ENCODE data around the gene SRP54. TPM values are rescaled to one million over a fixed set of nuclear protein-coding genes. Genes with fewer than 3 reads are reported as not detected.

Gene SRP54
- total RNA-seq, 1 donor from 2014 or later: 87.1 TPM

DNA sequence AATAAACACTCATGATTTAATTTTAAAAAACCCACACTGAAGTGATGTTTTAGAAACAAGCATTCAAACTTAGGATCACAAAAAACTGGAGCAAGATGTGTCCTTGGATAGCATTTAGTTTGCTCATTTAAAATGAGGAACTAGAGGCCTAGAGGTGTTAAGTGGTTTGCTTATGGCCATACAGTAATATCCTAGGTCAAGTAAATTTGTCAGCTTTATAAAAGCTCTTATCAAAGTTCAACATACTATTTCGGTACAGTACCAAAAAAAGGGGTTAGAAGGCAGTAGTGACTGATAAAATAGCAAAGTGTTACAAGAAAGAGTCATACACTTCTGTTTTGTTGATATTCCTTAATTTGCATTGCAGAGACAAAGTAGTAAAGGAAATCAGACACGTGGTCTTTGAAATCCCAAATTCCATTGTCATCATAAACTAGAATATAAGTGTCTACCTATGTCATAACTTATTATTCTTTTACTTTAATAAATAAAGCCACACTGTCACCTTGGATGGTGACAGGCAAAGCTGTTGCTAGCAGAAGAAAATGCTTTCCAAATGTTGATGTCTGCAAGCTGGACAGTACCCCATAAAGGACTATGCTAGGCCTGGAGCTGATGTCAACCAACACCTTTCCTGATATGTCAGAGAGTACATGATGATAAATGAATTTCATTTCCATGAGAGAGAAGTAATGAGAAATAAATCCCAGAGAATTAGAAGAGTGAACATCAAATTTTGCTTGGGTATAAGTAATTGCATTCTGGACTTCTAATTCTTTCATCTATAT is 17.6 kb upstream of the SRP54 start:
- Histone ChIP-seq H3K27me3 (ENCODE audit: control insufficient read depth, insufficient read depth, low read length) (no peaks in the 10 kb centered on the region), H3K36me3 (ENCODE audit: control insufficient read depth, insufficient read depth, low read length) (peaks cover 1% of the 10 kb centered on the region), H3K4me3 (ENCODE audit: low read depth, low read length) (no peak overlapping the region)
- TF ChIP-seq, protein P1, sequence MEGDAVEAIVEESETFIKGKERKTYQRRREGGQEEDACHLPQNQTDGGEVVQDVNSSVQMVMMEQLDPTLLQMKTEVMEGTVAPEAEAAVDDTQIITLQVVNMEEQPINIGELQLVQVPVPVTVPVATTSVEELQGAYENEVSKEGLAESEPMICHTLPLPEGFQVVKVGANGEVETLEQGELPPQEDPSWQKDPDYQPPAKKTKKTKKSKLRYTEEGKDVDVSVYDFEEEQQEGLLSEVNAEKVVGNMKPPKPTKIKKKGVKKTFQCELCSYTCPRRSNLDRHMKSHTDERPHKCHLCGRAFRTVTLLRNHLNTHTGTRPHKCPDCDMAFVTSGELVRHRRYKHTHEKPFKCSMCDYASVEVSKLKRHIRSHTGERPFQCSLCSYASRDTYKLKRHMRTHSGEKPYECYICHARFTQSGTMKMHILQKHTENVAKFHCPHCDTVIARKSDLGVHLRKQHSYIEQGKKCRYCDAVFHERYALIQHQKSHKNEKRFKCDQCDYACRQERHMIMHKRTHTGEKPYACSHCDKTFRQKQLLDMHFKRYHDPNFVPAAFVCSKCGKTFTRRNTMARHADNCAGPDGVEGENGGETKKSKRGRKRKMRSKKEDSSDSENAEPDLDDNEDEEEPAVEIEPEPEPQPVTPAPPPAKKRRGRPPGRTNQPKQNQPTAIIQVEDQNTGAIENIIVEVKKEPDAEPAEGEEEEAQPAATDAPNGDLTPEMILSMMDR (IDR thresholded peaks at IDR 0.05; ENCODE audit: insufficient read depth, low read length, severe bottlenecking): no peak
- DNase-seq (ENCODE audit: low read depth) (no peak), FAIRE-seq (no peak)

DNA sequence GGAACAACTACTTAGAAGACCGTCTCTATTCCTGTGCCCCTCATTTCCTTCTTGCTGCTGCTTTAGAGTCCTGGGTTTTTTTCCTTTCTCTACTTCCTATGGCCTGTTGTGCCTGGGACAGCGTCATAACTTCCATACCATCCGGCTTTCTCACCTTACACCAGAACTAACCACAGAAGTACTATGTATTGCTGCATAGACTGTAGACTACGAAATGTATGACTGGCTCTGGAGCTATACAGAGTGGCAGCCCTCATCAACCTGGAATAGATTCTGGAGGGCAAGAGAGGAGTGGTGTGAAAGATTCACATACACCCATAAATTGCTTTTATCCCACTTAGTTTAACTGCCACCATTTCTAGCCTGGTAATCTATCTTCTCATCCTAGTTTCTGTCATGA is 16.9 kb upstream of the SRP54 start:
- peaks cover 1% of the 10 kb centered on the region for H3K36me3 ChIP-seq (ENCODE audit: control insufficient read depth, insufficient read depth, low read length)
- FAIRE-seq: no peak
- no peak overlapping the region for H3K4me3 ChIP-seq (ENCODE audit: low read depth, low read length)
- TF ChIP-seq, protein P1 (IDR thresholded peaks at IDR 0.05; ENCODE audit: insufficient read depth, low read length, severe bottlenecking): no peak
- DNase-seq (ENCODE audit: low read depth): no peak
- H3K27me3 ChIP-seq (ENCODE audit: control insufficient read depth, insufficient read depth, low read length): no peaks in the 10 kb centered on the region

DNA sequence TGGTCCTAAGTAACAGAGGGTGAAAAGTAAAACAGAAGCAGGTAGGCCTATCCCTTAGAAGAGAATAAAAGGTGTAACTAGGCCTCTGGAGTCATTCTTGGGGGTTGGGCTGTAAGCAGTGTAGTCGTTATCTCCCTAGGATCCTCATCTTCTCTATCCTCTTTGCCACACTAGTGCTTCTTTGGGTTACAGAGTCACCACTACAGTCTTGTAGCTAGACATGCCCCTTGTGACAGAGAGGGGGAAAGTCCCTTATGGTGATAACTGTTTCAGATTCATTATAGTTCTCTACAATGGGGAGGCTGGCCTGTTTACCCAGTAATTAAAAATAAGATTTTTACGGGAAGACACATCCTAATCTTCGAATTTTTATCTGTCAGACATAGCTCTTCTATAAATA is 16.4 kb upstream of the SRP54 start:
- FAIRE-seq: no peak

DNA sequence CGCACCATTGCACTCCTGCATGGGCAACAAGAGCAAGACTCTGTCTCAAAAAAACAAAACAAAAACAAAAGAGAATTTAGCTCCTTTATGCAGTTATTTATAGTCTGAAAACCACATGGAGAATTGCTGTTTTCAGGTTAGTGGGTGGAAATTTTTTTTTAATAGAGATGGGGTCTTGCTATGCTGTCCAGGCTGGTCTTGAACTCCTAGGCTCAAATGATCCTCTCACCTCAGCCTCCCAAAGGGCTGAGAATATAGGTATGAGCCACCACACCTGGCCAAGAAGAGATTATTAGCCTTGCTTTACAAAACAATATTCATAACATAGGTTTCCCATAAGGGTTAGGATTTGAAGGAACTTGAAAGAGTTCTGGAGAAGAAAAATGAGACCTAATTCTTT is 12.1 kb upstream of the SRP54 start:
- TF ChIP-seq, protein P1 (IDR thresholded peaks at IDR 0.05; ENCODE audit: insufficient read depth, low read length, severe bottlenecking): no peak
- FAIRE-seq (no peak), DNase-seq (ENCODE audit: low read depth) (no peak)
- Histone ChIP-seq H3K27me3 (ENCODE audit: control insufficient read depth, insufficient read depth, low read length) (no peaks in the 10 kb centered on the region), H3K36me3 (ENCODE audit: control insufficient read depth, insufficient read depth, low read length) (peaks cover 1% of the 10 kb centered on the region), H3K4me3 (ENCODE audit: low read depth, low read length) (no peak overlapping the region)

More for the DNA sequence above, 16.4 kb upstream of the SRP54 start:
- no peak overlapping the region for H3K4me3 ChIP-seq (ENCODE audit: low read depth, low read length)
- TF ChIP-seq, protein P1 (IDR thresholded peaks at IDR 0.05; ENCODE audit: insufficient read depth, low read length, severe bottlenecking): no peak
- no peaks in the 10 kb centered on the region for H3K27me3 ChIP-seq (ENCODE audit: control insufficient read depth, insufficient read depth, low read length)
- no peak for DNase-seq (ENCODE audit: low read depth)
- H3K36me3 ChIP-seq (ENCODE audit: control insufficient read depth, insufficient read depth, low read length): peaks cover 1% of the 10 kb centered on the region

DNA sequence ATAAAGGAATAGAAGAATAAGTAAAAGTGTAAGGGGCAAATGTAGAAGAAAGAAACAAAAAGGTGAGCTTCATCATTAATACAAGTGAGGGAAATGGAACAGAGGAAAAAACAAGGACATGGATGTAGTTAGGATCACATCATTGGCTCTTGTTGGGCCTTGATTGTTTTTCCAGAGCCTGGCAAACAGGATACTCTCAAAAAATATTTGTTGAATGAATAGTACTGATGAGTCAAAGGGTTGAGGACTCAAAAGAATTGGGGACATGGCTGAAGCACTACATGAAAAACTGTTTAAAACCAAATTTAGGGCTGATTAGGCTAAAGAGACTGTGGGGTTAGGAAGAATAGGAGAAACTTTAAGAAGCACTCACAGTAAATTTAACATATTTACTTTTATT is 11.4 kb upstream of the SRP54 start:
- TF ChIP-seq, protein P1 (IDR thresholded peaks at IDR 0.05; ENCODE audit: insufficient read depth, low read length, severe bottlenecking): no peak
- no peak overlapping the region for H3K4me3 ChIP-seq (ENCODE audit: low read depth, low read length)
- H3K27me3 ChIP-seq (ENCODE audit: control insufficient read depth, insufficient read depth, low read length): no peaks in the 10 kb centered on the region
- peaks cover 1% of the 10 kb centered on the region for H3K36me3 ChIP-seq (ENCODE audit: control insufficient read depth, insufficient read depth, low read length)
- FAIRE-seq (no peak), DNase-seq (ENCODE audit: low read depth) (peak; percentile 63)

DNA sequence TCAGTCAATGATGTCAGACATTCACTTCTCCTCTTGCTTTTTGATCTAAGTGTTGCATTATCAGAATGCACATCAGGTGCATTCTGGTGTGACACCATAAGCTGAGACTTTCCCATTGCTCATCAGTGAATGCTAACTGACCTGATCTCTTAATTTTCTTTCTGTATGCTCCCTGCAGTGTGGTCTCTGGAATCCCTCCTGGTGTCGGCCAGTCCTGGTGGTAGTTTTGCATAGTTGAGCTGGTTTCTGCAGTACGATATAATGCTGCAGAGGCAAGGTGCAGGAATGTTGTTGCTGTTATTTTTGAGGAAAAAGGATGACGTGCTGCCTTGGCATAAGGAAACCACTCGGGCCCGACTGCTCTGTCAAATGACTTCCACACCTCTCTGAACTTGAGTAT is 11.0 kb upstream of the SRP54 start:
- TF ChIP-seq, protein P1 (IDR thresholded peaks at IDR 0.05; ENCODE audit: insufficient read depth, low read length, severe bottlenecking): no peak
- no peak for FAIRE-seq
- H3K27me3 ChIP-seq (ENCODE audit: control insufficient read depth, insufficient read depth, low read length): no peaks in the 10 kb centered on the region
- H3K36me3 ChIP-seq (ENCODE audit: control insufficient read depth, insufficient read depth, low read length): peaks cover 1% of the 10 kb centered on the region
- no peak overlapping the region for H3K4me3 ChIP-seq (ENCODE audit: low read depth, low read length)
- no peak for DNase-seq (ENCODE audit: low read depth)
